Measurements from ENCODE around the gene UQCRC1.

DNA sequence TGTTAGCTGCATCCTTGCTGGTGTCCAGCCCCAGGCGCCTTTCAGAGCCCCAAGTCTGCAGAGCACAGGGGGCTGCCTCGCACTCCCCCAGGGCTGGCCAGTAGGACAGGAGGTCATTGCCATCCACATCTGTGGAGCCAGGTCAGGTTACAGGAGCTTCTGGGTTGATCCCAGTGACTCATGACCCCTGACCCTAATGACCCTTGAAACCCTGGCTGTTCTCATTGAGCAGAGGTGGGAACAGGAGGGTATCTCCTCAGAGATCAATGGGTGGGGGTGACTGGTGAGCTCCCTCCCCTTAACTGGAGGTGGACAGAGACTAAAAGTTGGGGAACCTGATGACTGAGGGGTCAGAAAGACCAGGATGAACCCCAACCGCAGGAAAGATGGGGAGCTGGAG lies 31.9 kb upstream of the UQCRC1 start:
- no peak for TF ChIP-seq GABPA (IDR thresholded peaks at IDR 0.05; ENCODE audit: low read depth)
- TF ChIP-seq, protein P1, sequence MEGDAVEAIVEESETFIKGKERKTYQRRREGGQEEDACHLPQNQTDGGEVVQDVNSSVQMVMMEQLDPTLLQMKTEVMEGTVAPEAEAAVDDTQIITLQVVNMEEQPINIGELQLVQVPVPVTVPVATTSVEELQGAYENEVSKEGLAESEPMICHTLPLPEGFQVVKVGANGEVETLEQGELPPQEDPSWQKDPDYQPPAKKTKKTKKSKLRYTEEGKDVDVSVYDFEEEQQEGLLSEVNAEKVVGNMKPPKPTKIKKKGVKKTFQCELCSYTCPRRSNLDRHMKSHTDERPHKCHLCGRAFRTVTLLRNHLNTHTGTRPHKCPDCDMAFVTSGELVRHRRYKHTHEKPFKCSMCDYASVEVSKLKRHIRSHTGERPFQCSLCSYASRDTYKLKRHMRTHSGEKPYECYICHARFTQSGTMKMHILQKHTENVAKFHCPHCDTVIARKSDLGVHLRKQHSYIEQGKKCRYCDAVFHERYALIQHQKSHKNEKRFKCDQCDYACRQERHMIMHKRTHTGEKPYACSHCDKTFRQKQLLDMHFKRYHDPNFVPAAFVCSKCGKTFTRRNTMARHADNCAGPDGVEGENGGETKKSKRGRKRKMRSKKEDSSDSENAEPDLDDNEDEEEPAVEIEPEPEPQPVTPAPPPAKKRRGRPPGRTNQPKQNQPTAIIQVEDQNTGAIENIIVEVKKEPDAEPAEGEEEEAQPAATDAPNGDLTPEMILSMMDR (IDR thresholded peaks at IDR 0.05; ENCODE audit: insufficient read depth, low read length) = no peak
- TF ChIP-seq POLR2AphosphoS5 (IDR thresholded peaks at IDR 0.05; ENCODE audit: low read depth) = no peak
- TF ChIP-seq SPI1 (IDR thresholded peaks at IDR 0.05; ENCODE audit: borderline replicate concordance, low read depth) = no peak
